Cerebellar cortex (tissue), 1 donor: ENCODE results near the gene LHX4.

Source experiments
- DNase-seq: peaks from one replicate; pipeline ENCODE4 v3.0.0-alpha.2; 2015; ENCODE audit warnings: low spot score

LHX4 gene

GRCh38 chr1:180227861-180228647 is 2.0 kb upstream of the LHX4 start:
- DNase-seq = no peak

GRCh38 chr1:180228648-180229482 is 1.2 kb upstream of the LHX4 start:
- no peak for DNase-seq

- no peak for DNase-seq
Observed at GRCh38 chr1:180230416-180230790, 339 bp downstream of the LHX4 start.

GRCh38 chr1:180230791-180231505 is 884 bp downstream of the LHX4 start:
- peak; percentile 28 for DNase-seq

GRCh38 chr1:180231506-180231921 is 1.4 kb downstream of the LHX4 start:
- DNase-seq = peak; percentile 26

GRCh38 chr1:180231936-180232335 is 1.9 kb downstream of the LHX4 start:
- DNase-seq = no peak

- no peak for DNase-seq
Observed at GRCh38 chr1:180232521-180233043, 2.5 kb downstream of the LHX4 start.

GRCh38 chr1:180233191-180234011 is 3.3 kb downstream of the LHX4 start:
- DNase-seq = no peak

- no peak for DNase-seq
Observed at GRCh38 chr1:180234369-180235076, 4.5 kb downstream of the LHX4 start.

GRCh38 chr1:180235077-180235501 is 5.0 kb downstream of the LHX4 start:
- DNase-seq = no peak

GRCh38 chr1:180235502-180236239 is 5.6 kb downstream of the LHX4 start:
- no peak for DNase-seq

- DNase-seq = no peak
Observed at GRCh38 chr1:180236698-180237509, 6.8 kb downstream of the LHX4 start.

- DNase-seq = no peak
Observed at GRCh38 chr1:180237869-180238476, 7.9 kb downstream of the LHX4 start.

- DNase-seq = no peak
Observed at GRCh38 chr1:180238675-180239074, 8.6 kb downstream of the LHX4 start.

GRCh38 chr1:180239145-180240096 is 9.4 kb downstream of the LHX4 start:
- DNase-seq = no peak

- no peak for DNase-seq
Observed at GRCh38 chr1:180241716-180242544, 11.9 kb downstream of the LHX4 start.
